Neural cell (in vitro differentiated cells): ENCODE results near the gene IGFBPL1. TPM values are rescaled to one million over a fixed set of nuclear protein-coding genes. Genes with fewer than 3 reads are reported as not detected.

Experiments used
- H2AFZ ChIP-seq: fragments of 200-600, 300-800 bp; sonication (generic), shearing (Covaris generic); 2 replicates; pipeline ENCODE4 v1.6.0; 2014; ENCODE audit warnings: low read depth, mild to moderate bottlenecking, antibody characterized with exemption, low read length, moderate library complexity
- H3F3A ChIP-seq: fragments of 200-600 bp; shearing (Covaris generic); 2 replicates; pipeline ENCODE4 v1.6.1; 2016; ENCODE audit warnings: mild to moderate bottlenecking, moderate library complexity, mixed read lengths, antibody characterized with exemption, low read length; ENCODE audit not compliant: insufficient read depth, poor library complexity, severe bottlenecking
- H3K27ac ChIP-seq: fragments of 200-600, 300-800 bp; sonication (generic), shearing (Covaris generic); 2 replicates; pipeline ENCODE4 v1.5.1; 2014; ENCODE audit warnings: mild to moderate bottlenecking, low read length, moderate library complexity
- H3K27me3 ChIP-seq: fragments of 300-800, 200-600 bp; sonication (generic), shearing (Covaris generic); 2 replicates; pipeline ENCODE4 v1.6.0; 2014; ENCODE audit warnings: mild to moderate bottlenecking, low read depth, low read length, moderate library complexity; ENCODE audit not compliant: insufficient read depth
- H3K36me3 ChIP-seq: fragments of 300-800, 200-600 bp; sonication (generic), shearing (Covaris generic); 2 replicates; pipeline ENCODE4 v1.5.1; 2014; ENCODE audit warnings: mild to moderate bottlenecking, antibody characterized with exemption, low read length, moderate library complexity; ENCODE audit not compliant: insufficient read depth
- H3K4me2 ChIP-seq: fragments of 300-800, 200-600 bp; sonication (generic), shearing (Covaris generic); 2 replicates; pipeline ENCODE4 v1.6.0; 2014; ENCODE audit warnings: mild to moderate bottlenecking, low read length
- H3K4me3 ChIP-seq: fragments of 300-800, 200-600 bp; sonication (generic), shearing (Covaris generic); 2 replicates; pipeline ENCODE4 v1.5.1; 2014; ENCODE audit warnings: mild to moderate bottlenecking, low read length, moderate library complexity
- H3K79me2 ChIP-seq: fragments of 200-600 bp; shearing (Covaris generic); replicated peaks from 2 replicates; pipeline ENCODE4 v1.6.0; 2014; ENCODE audit warnings: mild to moderate bottlenecking, low read length, moderate library complexity; ENCODE audit not compliant: insufficient read depth
- H3K9ac ChIP-seq: fragments of 300-800, 200-600 bp; sonication (generic), shearing (Covaris generic); 2 replicates; pipeline ENCODE4 v1.6.1; 2016; ENCODE audit warnings: mild to moderate bottlenecking, low read length, mixed read lengths
- H3K9me2 ChIP-seq: fragments of 200-600 bp; shearing (Covaris generic); 2 replicates; pipeline ENCODE4 v1.6.1; 2016; ENCODE audit warnings: mild to moderate bottlenecking, low read length, mixed read lengths; ENCODE audit not compliant: insufficient read depth
- H3K9me3 ChIP-seq: fragments of 200-600, 300-800 bp; sonication (generic), shearing (Covaris generic); 2 replicates; pipeline ENCODE4 v1.6.1; 2016; ENCODE audit warnings: mild to moderate bottlenecking, mixed run types, low read length, moderate library complexity, mixed read lengths
- H4K20me1 ChIP-seq: fragments of 200-600 bp; shearing (Covaris generic); 2 replicates; pipeline ENCODE4 v1.6.1; 2016; ENCODE audit warnings: mild to moderate bottlenecking, mixed run types; ENCODE audit not compliant: insufficient read depth
- CTCF ChIP-seq: fragments of 450-650 bp; IDR thresholded peaks from 2 replicates; pipeline ENCODE4 v1.5.1; 2014; ENCODE audit warnings: antibody characterized with exemption, mild to moderate bottlenecking, moderate library complexity; ENCODE audit not compliant: poor library complexity, severe bottlenecking
- EP300 ChIP-seq: fragments of 450-650 bp; conservative IDR thresholded peaks from 2 replicates; pipeline ENCODE4 v1.6.1; 2014; ENCODE audit warnings: antibody characterized with exemption, mild to moderate bottlenecking, moderate library complexity; ENCODE audit not compliant: poor library complexity, severe bottlenecking
- EZH2 ChIP-seq: fragments of 200-600, 300-800 bp; shearing (Covaris generic), sonication (generic); IDR thresholded peaks from 2 replicates; pipeline ENCODE4 v1.6.1; 2014; ENCODE audit warnings: antibody characterized with exemption, low read length, borderline replicate concordance, mild to moderate bottlenecking; ENCODE audit not compliant: insufficient read depth, poor library complexity, severe bottlenecking
- MXI1 ChIP-seq: fragments of 450-650 bp; conservative IDR thresholded peaks from 2 replicates; pipeline ENCODE4 v1.6.1; 2014; ENCODE audit warnings: antibody characterized with exemption, mild to moderate bottlenecking; ENCODE audit not compliant: poor library complexity, severe bottlenecking
- POLR2AphosphoS5 ChIP-seq: IDR thresholded peaks from 2 replicates; pipeline ENCODE4 v1.6.1; 2012
- RAD21 ChIP-seq: fragments of 450-650 bp; conservative IDR thresholded peaks from 2 replicates; pipeline ENCODE4 v1.6.1; 2014; ENCODE audit warnings: antibody characterized with exemption, mild to moderate bottlenecking, moderate library complexity
- REST ChIP-seq: IDR thresholded peaks from 2 replicates; pipeline ENCODE4 v1.6.1; 2012; ENCODE audit warnings: borderline replicate concordance
- SMC3 ChIP-seq: fragments of 450-650 bp; conservative IDR thresholded peaks from 2 replicates; pipeline ENCODE4 v1.6.1; 2014; ENCODE audit warnings: antibody characterized with exemption, mild to moderate bottlenecking, moderate library complexity; ENCODE audit not compliant: poor library complexity
- TAF1 ChIP-seq: IDR thresholded peaks from 2 replicates; pipeline ENCODE4 v1.6.1; 2012; ENCODE audit warnings: low read depth
- polyA plus RNA-seq: library from polyadenylated mRNA; depleted of rRNA; stranded (reverse); fragments of >200 nt; gene quantifications from 2 replicates; pipeline ENCODE4 v1.2.3, GENCODE V29; 2014

The IGFBPL1 gene
- polyA plus RNA-seq, 1 donor from 2014 or later: 372 TPM

- H2AFZ ChIP-seq: no peak overlapping the region
Observed at GRCh38 chr9:38382141-38382540, 42.1 kb downstream of the IGFBPL1 start.

GRCh38 chr9:38380872-38381534, 43.3 kb downstream of the IGFBPL1 start:
- Histone ChIP-seq H3K4me2 (no peak overlapping the region), H3F3A (no peaks in the 10 kb centered on the region), H2AFZ (peak overlapping the region; percentile 25), H4K20me1 (no peaks in the 10 kb centered on the region), H3K79me2 (no peaks in the 10 kb centered on the region), H3K4me3 (no peak overlapping the region), H3K9me3 (no peaks in the 10 kb centered on the region), H3K9ac (peak overlapping the region; percentile 32), H3K9me2 (no peaks in the 10 kb centered on the region), H3K27ac (peak overlapping the region; percentile 43), H3K36me3 (no peaks in the 10 kb centered on the region), H3K27me3 (no peaks in the 10 kb centered on the region)
- TF ChIP-seq REST: peak; percentile 24
- TF ChIP-seq RAD21: no peak

More at GRCh38 chr9:38382141-38382540, 42.1 kb downstream of the IGFBPL1 start:
- no peaks in the 10 kb centered on the region for H3K9me2 ChIP-seq
- H3K27ac ChIP-seq: no peak overlapping the region
- H3F3A ChIP-seq: no peaks in the 10 kb centered on the region
- TF ChIP-seq SMC3 (no peak), EP300 (no peak), MXI1 (no peak), EZH2 (no peak), TAF1 (no peak), REST (no peak), RAD21 (no peak), CTCF (no peak), POLR2AphosphoS5 (no peak)
- no peak overlapping the region for H3K4me3 ChIP-seq
- no peaks in the 10 kb centered on the region for H3K79me2 ChIP-seq
- no peaks in the 10 kb centered on the region for H3K27me3 ChIP-seq
- no peak overlapping the region for H3K9ac ChIP-seq
- no peaks in the 10 kb centered on the region for H3K9me3 ChIP-seq
- H4K20me1 ChIP-seq: no peaks in the 10 kb centered on the region
- no peaks in the 10 kb centered on the region for H3K36me3 ChIP-seq
- no peak overlapping the region for H3K4me2 ChIP-seq
